ENCODE results near the gene DDA1. TPM values are rescaled to one million over a fixed set of nuclear protein-coding genes. Genes with fewer than 3 reads are reported as not detected.

DDA1 gene
- total and polyA plus RNA-seq, 8 donors, result 2.2 to 63.7 (median 39.4) TPM

DNA sequence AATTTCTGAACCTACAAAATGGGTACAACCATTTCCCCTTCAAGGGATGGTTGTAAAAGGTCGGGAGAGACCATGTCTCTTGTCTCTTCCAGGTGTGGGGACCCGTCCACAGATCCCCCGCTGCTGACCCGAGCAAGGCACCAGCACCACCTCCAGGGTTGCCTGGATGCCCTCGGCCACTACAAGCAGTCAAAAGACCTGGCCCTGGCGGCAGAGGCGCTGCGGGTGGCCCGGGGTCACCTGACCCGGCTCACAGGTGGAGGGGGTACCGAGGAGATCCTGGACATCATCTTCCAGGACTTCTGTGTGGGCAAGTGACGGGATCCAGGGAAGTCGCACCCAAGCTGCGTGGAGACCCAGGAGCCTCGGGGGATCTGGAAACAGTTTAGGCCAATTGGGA is 32.0 kb downstream of the DDA1 start:
- 92 to 96% (median 93%) methylated on average over 14 to 15 of the region's 15 CpGs for WGBS, 5 donors
- intact Hi-C loops (cut with DNase I; ENCODE audit: low total_unique reads), result no loop called here

DNA sequence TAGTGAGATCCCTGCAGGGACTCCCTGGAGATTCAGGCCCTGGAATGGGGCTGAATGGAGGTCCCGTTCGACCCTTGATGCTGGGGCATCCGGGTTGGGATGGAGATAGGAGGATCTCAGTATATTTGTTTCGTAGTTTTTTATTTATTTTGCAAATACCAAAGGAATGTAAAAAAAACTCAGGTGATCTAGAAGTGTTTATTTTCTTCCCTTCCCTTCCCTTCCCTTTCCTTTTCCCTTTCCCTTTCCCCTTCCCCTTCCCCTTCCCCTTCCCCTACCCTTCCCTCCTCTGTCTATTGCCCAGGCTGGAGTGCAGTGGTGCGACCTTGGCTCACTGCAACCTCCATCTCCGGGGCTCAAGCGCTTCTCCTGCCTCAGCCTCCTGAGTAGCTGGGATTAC is 32.5 kb downstream of the DDA1 start:
- no peaks in the 10 kb centered on the region for H3K9me3 ChIP-seq
- no peak for DNase-seq
- 80 to 86% (median 82%) methylated on average over 7 of the region's 7 CpGs for WGBS, 5 donors

More for the DNA sequence above, 32.0 kb downstream of the DDA1 start:
- peaks cover 0 to 32% (median 21%) of the 10 kb centered on the region in 4 donors for H3K36me3 ChIP-seq
- H3K4me3 ChIP-seq, result no peak overlapping the region
- no peak for DNase-seq
- H3K27ac ChIP-seq, result no peak overlapping the region
- H3K9me3 ChIP-seq, result no peaks in the 10 kb centered on the region
- peaks cover 10 to 39% (median 31%) of the 10 kb centered on the region in 4 donors for H3K4me1 ChIP-seq
- no peak for TF ChIP-seq POLR2AphosphoS5 (IDR thresholded peaks at IDR 0.05)
- no peak for TF ChIP-seq POLR2A (IDR thresholded peaks at IDR 0.05)
- TF ChIP-seq, protein P1, sequence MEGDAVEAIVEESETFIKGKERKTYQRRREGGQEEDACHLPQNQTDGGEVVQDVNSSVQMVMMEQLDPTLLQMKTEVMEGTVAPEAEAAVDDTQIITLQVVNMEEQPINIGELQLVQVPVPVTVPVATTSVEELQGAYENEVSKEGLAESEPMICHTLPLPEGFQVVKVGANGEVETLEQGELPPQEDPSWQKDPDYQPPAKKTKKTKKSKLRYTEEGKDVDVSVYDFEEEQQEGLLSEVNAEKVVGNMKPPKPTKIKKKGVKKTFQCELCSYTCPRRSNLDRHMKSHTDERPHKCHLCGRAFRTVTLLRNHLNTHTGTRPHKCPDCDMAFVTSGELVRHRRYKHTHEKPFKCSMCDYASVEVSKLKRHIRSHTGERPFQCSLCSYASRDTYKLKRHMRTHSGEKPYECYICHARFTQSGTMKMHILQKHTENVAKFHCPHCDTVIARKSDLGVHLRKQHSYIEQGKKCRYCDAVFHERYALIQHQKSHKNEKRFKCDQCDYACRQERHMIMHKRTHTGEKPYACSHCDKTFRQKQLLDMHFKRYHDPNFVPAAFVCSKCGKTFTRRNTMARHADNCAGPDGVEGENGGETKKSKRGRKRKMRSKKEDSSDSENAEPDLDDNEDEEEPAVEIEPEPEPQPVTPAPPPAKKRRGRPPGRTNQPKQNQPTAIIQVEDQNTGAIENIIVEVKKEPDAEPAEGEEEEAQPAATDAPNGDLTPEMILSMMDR (IDR thresholded peaks at IDR 0.05), result no peak
- no peak for TF ChIP-seq EP300 (IDR thresholded peaks at IDR 0.05)
- no peaks in the 10 kb centered on the region for H3K27me3 ChIP-seq

DNA sequence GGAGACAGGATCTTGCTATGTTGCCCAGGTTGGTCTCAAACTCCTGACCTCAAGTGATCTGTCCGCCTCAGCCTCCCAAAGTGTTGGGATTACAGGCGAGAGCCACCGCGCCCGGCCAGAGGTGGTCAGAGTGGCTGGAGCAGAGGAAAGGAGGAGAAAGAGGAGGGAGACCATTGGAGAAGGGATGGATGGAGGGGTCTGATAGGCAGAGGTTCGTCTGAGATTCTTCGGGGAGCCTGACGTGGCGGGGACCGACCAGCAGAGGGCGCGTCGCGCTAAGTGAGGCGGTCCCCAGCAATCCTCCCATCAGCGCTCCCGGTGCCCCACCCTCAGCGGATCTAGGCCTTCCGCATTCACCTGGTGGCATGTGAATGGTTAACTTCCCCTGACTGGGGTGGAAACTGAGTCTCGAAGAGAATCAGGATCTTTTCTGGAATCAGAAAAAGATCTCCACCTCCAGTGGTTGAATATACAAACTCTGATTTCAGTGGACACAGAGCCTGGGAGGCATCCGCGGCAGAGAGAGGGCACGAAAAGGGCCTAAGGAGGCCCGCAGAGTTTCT is 36.8 kb downstream of the DDA1 start:
- TF ChIP-seq, protein P1 (IDR thresholded peaks at IDR 0.05), result peak in 5 of 7 experiments; percentile 81 to 97 (median 95)
- no peak for TF ChIP-seq POLR2A (IDR thresholded peaks at IDR 0.05)
- no peak for TF ChIP-seq EP300 (IDR thresholded peaks at IDR 0.05)
- TF ChIP-seq POLR2AphosphoS5 (IDR thresholded peaks at IDR 0.05), result peak in 1 of 3 donors; percentile 27
- Histone ChIP-seq H3K27me3 (peaks cover 0 to 34% (median 0%) of the 10 kb centered on the region in 3 donors), H3K9me3 (no peaks in the 10 kb centered on the region), H3K36me3 (peaks cover 0 to 15% (median 12%) of the 10 kb centered on the region in 4 donors), H3K4me3 (no peak overlapping the region), H3K27ac (peak overlapping the region in 4 of 5 donors; percentile 54 to 77 (median 62)), H3K4me1 (peaks cover 0 to 29% (median 15%) of the 10 kb centered on the region in 4 donors)
- peak; percentile 82 to 87 for DNase-seq
- WGBS, 5 donors, result 10 to 16% (median 14%) methylated on average over 24 of the region's 24 CpGs
- intact Hi-C loops (cut with DNase I; ENCODE audit: low total_unique reads), result loop anchor here (5.0 kb wide), 1 partner anchor 41 kb away; no protein-coding TSS in a partner anchor

More for the DNA sequence above, 32.5 kb downstream of the DDA1 start:
- TF ChIP-seq EP300 (IDR thresholded peaks at IDR 0.05) (no peak), POLR2A (IDR thresholded peaks at IDR 0.05) (no peak), POLR2AphosphoS5 (IDR thresholded peaks at IDR 0.05) (no peak)
- TF ChIP-seq, protein P1 (IDR thresholded peaks at IDR 0.05), result no peak
- H3K36me3 ChIP-seq, result peaks cover 0 to 32% (median 21%) of the 10 kb centered on the region in 4 donors
- intact Hi-C loops (cut with DNase I; ENCODE audit: low total_unique reads), result no loop called here
- H3K27ac ChIP-seq, result no peak overlapping the region
- peaks cover 10 to 42% (median 31%) of the 10 kb centered on the region in 4 donors for H3K4me1 ChIP-seq
- H3K27me3 ChIP-seq, result no peaks in the 10 kb centered on the region
- H3K4me3 ChIP-seq, result no peak overlapping the region

DNA sequence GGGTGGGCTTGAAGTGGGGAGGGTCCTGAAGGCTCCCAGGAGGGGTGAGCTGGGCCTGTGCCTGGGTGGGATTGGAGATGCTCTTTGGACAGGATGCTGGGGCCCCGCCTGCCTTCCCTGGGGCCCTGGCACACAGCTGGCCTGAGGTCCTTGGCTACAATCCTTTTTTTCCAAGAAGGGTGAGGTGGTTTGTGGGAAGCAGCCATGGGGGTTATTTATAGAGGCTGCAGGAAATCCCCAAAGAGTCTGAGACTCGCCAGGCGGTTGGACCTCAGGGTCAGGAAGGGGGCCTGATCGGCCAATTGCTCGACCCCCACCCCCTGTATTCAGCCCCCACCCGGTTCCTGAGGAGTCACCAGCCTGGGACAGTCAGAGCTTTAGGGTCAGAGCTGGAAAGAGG is 38.0 kb downstream of the DDA1 start:
- Histone ChIP-seq H3K27me3 (peaks cover 0 to 46% (median 0%) of the 10 kb centered on the region in 3 donors), H3K9me3 (no peaks in the 10 kb centered on the region), H3K36me3 (peaks cover 0 to 3% (median 1%) of the 10 kb centered on the region in 4 donors), H3K27ac (peak overlapping the region; percentile 24 to 77 (median 59)), H3K4me3 (no peak overlapping the region), H3K4me1 (peaks cover 0 to 29% (median 15%) of the 10 kb centered on the region in 4 donors)
- intact Hi-C loops (cut with DNase I; ENCODE audit: low total_unique reads), result loop anchor here (5.0 kb wide), 1 partner anchor 40 kb away; no protein-coding TSS in a partner anchor
- WGBS, 5 donors, result 21 to 36% (median 25%) methylated on average over 6 of the region's 6 CpGs
- TF ChIP-seq EP300 (IDR thresholded peaks at IDR 0.05) (no peak), POLR2AphosphoS5 (IDR thresholded peaks at IDR 0.05) (no peak)
- TF ChIP-seq, protein P1 (IDR thresholded peaks at IDR 0.05), result no peak
- peak in 1 of 2 donors; percentile 51 for DNase-seq
